Gastrocnemius medialis (tissue), 4 donors: ENCODE results near the gene TCFL5.

Source experiments
- CTCF ChIP-seq, 5 experiments: fragments of 450-650 bp in 3 of 5; fragments of 200-600 bp in 2 of 5; sonication (generic) in 2 of 5; IDR thresholded peaks in 4 of 5; conservative IDR thresholded peaks in 1 of 5; 1 replicate in 4 of 5; 2 replicates in 1 of 5; pipeline ENCODE4 v1.5.1; 2016 to 2019; ENCODE audit warnings: antibody characterized with exemption in 5 of 5, mild to moderate bottlenecking in 3 of 5, moderate library complexity in 3 of 5
- POLR2A ChIP-seq, 2 donors: fragments of 450-650 bp; IDR thresholded peaks; one replicate each; pipeline ENCODE4 v1.6.1; 2017; ENCODE audit warnings: antibody characterized with exemption in 2 of 2, mild to moderate bottlenecking in 2 of 2, moderate library complexity in 2 of 2

GRCh38 chr20:62793757-62794006 is 67.9 kb downstream of the TCFL5 start:
- no peak for TF ChIP-seq CTCF (IDR thresholded peaks at IDR 0.05 in 4 of 5, conservative IDR thresholded peaks at IDR 0.05 in 1 of 5)
- no peak for TF ChIP-seq POLR2A (IDR thresholded peaks at IDR 0.05)
